ENCODE measurements around the gene SELL.

Gene SELL

DNA sequence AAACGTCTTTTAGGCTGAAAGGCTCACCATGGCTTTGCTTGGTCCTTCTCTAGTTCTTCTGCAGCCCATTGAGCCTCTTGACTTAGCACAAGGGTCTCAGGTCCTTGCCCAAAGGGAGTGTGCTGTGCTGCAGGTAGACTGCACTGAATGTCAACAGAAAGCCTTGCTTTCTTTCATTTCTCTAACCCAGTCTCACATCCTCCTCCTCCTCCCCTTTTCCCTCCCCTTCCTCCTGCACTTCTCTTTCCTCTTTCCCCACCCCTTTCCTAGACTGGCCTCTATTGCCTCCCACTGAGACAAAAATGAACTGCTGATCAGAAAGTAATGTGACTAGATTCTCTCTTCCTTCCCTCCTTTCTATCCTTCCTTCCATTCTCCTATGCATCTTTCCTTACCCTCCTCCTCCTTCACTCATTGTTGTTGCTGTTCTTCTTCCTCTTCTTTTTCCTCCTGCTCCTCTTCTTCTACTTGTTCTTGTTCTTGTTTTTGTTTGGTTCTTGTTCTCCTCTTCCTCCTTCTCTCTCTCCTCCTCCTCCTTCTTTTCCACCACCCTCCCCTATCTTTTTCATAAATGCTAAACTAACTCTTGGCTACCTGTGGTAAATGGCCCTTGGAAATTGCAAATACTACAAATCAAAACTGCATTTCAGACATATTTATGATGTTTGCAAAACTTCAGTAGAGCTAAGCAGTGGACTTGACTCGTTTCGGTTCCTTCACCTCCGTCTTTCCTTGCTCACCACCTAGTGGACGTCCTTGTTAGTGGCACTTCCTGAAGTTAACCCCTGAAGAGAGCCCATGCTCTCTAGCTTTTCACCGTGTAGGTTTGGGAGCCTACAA, at the start of gene SELL:
TSS of gene SELL (minus strand) at position 152 of the 840 bp plus-strand sequence. CDS start at position 30, 122 bp downstream.
- Histone ChIP-seq H3K27me3 (ENCODE audit: control insufficient read depth, insufficient read depth, low read length) (no peaks in the 10 kb centered on the region), H3K4me3 (ENCODE audit: low read length) (no peak within 1 kb of the TSS), H3K9me3 (ENCODE audit: control insufficient read depth, insufficient read depth, low read length) (no peaks in the 10 kb centered on the region), H3K36me3 (ENCODE audit: control insufficient read depth, insufficient read depth, low read length) (no peaks in the 10 kb centered on the region), H3K27ac (ENCODE audit: low read length) (no peak within 1 kb of the TSS), H3K4me1 (ENCODE audit: control insufficient read depth, insufficient read depth, low read length) (no peaks in the 10 kb centered on the region)
- no CpG with 5 or more reads among the region's 6 CpGs for WGBS (ENCODE audit: insufficient coverage, insufficient read length)
- peak; percentile 60 for DNase-seq (ENCODE audit: low read depth, low spot score)

- Histone ChIP-seq H3K9me3 (ENCODE audit: control insufficient read depth, insufficient read depth, low read length) (no peaks in the 10 kb centered on the region), H3K4me3 (ENCODE audit: low read length) (no peak overlapping the region), H3K4me1 (ENCODE audit: control insufficient read depth, insufficient read depth, low read length) (no peaks in the 10 kb centered on the region), H3K27me3 (ENCODE audit: control insufficient read depth, insufficient read depth, low read length) (no peaks in the 10 kb centered on the region), H3K36me3 (ENCODE audit: control insufficient read depth, insufficient read depth, low read length) (no peaks in the 10 kb centered on the region), H3K27ac (ENCODE audit: low read length) (no peak overlapping the region)
- no CpG with 5 or more reads among the region's 3 CpGs for WGBS (ENCODE audit: insufficient coverage, insufficient read length)
- DNase-seq (ENCODE audit: low read depth, low spot score): no peak
These were observed 47.6 kb upstream of the SELL start for GRCh38 chr1:169759038-169759437.

DNA sequence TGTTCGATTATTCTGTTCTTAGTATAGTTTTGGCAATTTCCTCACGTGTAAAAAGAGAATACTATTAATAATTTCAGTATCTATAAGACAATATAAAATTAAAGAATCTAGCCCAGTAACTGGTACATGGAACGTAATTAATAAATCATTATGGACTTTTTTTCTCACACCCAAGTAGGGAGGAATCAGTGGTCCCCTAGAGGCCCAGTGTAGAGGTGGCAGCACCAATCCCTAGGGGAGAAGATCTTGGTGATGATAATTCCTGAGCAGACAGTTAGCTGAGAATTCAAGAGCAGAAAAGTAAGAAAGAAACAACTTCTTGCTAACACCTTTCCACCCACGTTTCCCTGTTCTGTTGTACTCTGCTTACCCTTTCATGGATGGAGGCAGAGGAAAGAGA, 42.1 kb upstream of the SELL start:
- no CpG with 5 or more reads among the region's 4 CpGs for WGBS (ENCODE audit: insufficient coverage, insufficient read length)
- Histone ChIP-seq H3K36me3 (ENCODE audit: control insufficient read depth, insufficient read depth, low read length) (no peaks in the 10 kb centered on the region), H3K9me3 (ENCODE audit: control insufficient read depth, insufficient read depth, low read length) (no peaks in the 10 kb centered on the region), H3K4me1 (ENCODE audit: control insufficient read depth, insufficient read depth, low read length) (no peaks in the 10 kb centered on the region), H3K27me3 (ENCODE audit: control insufficient read depth, insufficient read depth, low read length) (no peaks in the 10 kb centered on the region), H3K4me3 (ENCODE audit: low read length) (no peak overlapping the region), H3K27ac (ENCODE audit: low read length) (no peak overlapping the region)
- DNase-seq (ENCODE audit: low read depth, low spot score): no peak

- no peaks in the 10 kb centered on the region for H3K27me3 ChIP-seq (ENCODE audit: control insufficient read depth, insufficient read depth, low read length)
- H3K9me3 ChIP-seq (ENCODE audit: control insufficient read depth, insufficient read depth, low read length): no peaks in the 10 kb centered on the region
- H3K27ac ChIP-seq (ENCODE audit: low read length): no peak overlapping the region
- WGBS (ENCODE audit: insufficient coverage, insufficient read length): no CpG with 5 or more reads among the region's 1 CpG
- H3K4me1 ChIP-seq (ENCODE audit: control insufficient read depth, insufficient read depth, low read length): no peaks in the 10 kb centered on the region
- no peak overlapping the region for H3K4me3 ChIP-seq (ENCODE audit: low read length)
- H3K36me3 ChIP-seq (ENCODE audit: control insufficient read depth, insufficient read depth, low read length): no peaks in the 10 kb centered on the region
- no peak for DNase-seq (ENCODE audit: low read depth, low spot score)
These were observed 38.6 kb upstream of the SELL start for GRCh38 chr1:169750041-169750440.

GRCh38 chr1:169746550-169746949, 35.1 kb upstream of the SELL start:
- Histone ChIP-seq H3K4me1 (ENCODE audit: control insufficient read depth, insufficient read depth, low read length) (peaks cover 2% of the 10 kb centered on the region; the same call in 1 of the 2 replicates), H3K9me3 (ENCODE audit: control insufficient read depth, insufficient read depth, low read length) (no peaks in the 10 kb centered on the region), H3K36me3 (ENCODE audit: control insufficient read depth, insufficient read depth, low read length) (no peaks in the 10 kb centered on the region), H3K27ac (ENCODE audit: low read length) (no peak overlapping the region), H3K4me3 (ENCODE audit: low read length) (no peak overlapping the region), H3K27me3 (ENCODE audit: control insufficient read depth, insufficient read depth, low read length) (no peaks in the 10 kb centered on the region)
- no CpG with 5 or more reads among the region's 2 CpGs for WGBS (ENCODE audit: insufficient coverage, insufficient read length)
- DNase-seq (ENCODE audit: low read depth, low spot score): no peak

DNA sequence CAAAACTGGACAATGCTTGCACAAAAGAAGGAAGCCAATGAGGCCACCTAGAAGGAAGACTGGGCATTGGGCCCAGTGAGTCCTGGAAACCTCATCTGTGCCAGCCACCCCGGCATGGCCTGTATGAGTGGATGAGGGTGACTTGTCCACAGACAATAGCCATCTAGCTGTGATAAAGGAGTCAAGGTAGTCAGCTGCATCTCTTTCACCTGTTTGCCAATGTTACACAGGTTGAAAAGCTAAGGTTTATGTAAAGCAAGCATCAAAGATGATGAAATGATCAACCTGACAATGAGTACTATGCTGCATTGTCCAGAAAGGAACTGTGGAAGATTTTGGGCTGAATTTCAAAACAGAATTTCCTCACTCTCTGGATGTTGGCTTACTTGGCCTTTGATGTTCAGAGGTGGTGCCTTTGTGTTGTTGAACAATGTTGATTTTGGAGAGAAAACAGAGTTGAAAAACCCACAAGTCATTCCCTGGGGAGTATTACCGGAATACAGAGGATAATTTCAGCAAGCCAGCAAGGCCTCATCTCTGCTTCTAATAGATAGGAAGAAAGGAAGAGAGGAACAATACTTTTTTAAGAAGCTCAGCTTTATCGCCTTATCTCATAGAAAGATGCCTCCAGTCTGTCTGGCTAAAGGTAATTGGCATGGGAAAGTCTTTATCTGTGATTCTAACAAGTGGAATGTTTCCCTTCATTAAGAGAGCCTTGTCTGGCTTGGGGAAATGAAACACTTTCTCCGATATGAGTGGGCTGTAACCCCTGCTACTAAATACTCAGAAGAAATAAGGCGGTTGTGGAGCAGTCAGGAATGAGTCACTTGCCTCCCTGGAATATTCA, 33.8 kb upstream of the SELL start:
- WGBS (ENCODE audit: insufficient coverage, insufficient read length): no CpG with 5 or more reads among the region's 5 CpGs
- H3K4me1 ChIP-seq (ENCODE audit: control insufficient read depth, insufficient read depth, low read length): peaks cover 2% of the 10 kb centered on the region; the same call in 1 of the 2 replicates
- H3K36me3 ChIP-seq (ENCODE audit: control insufficient read depth, insufficient read depth, low read length): no peaks in the 10 kb centered on the region
- H3K27me3 ChIP-seq (ENCODE audit: control insufficient read depth, insufficient read depth, low read length): no peaks in the 10 kb centered on the region
- no peaks in the 10 kb centered on the region for H3K9me3 ChIP-seq (ENCODE audit: control insufficient read depth, insufficient read depth, low read length)
- no peak for DNase-seq (ENCODE audit: low read depth, low spot score)
- H3K27ac ChIP-seq (ENCODE audit: low read length): no peak overlapping the region
- H3K4me3 ChIP-seq (ENCODE audit: low read length): no peak overlapping the region

- no peaks in the 10 kb centered on the region for H3K27me3 ChIP-seq (ENCODE audit: control insufficient read depth, insufficient read depth, low read length)
- no peak overlapping the region for H3K4me3 ChIP-seq (ENCODE audit: low read length)
- peaks cover 2% of the 10 kb centered on the region; the same call in 1 of the 2 replicates for H3K4me1 ChIP-seq (ENCODE audit: control insufficient read depth, insufficient read depth, low read length)
- no peaks in the 10 kb centered on the region for H3K9me3 ChIP-seq (ENCODE audit: control insufficient read depth, insufficient read depth, low read length)
- no peaks in the 10 kb centered on the region for H3K36me3 ChIP-seq (ENCODE audit: control insufficient read depth, insufficient read depth, low read length)
- DNase-seq (ENCODE audit: low read depth, low spot score): no peak
- no peak overlapping the region for H3K27ac ChIP-seq (ENCODE audit: low read length)
- WGBS (ENCODE audit: insufficient coverage, insufficient read length): no CpG with 5 or more reads among the region's 6 CpGs
These were observed 30.4 kb upstream of the SELL start for GRCh38 chr1:169741666-169742394.

DNA sequence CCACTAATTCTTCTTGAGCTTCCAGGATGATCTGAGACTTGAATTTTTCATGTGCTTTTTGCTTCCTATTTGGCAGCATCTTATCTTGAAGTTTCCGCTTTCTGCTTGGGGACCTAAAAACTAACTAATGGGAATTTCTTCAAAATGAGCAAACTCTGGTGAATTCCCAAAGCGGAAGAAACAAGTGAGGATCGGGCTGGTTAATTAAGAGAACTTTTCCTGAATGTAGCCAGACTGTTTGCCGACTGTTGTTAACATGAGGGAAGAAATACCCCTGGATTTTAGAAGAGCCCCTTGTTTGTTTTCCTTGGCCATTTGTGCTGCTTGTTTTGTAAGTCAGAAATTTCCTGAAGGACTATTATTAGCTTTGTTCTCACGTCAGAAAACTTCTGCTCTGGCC, 28.6 kb upstream of the SELL start:
- DNase-seq (ENCODE audit: low read depth, low spot score): no peak
- Histone ChIP-seq H3K27ac (ENCODE audit: low read length) (no peak overlapping the region), H3K36me3 (ENCODE audit: control insufficient read depth, insufficient read depth, low read length) (no peaks in the 10 kb centered on the region), H3K9me3 (ENCODE audit: control insufficient read depth, insufficient read depth, low read length) (no peaks in the 10 kb centered on the region), H3K4me3 (ENCODE audit: low read length) (no peak overlapping the region), H3K4me1 (ENCODE audit: control insufficient read depth, insufficient read depth, low read length) (peaks cover 1% of the 10 kb centered on the region; the same call in 1 of the 2 replicates), H3K27me3 (ENCODE audit: control insufficient read depth, insufficient read depth, low read length) (no peaks in the 10 kb centered on the region)
- WGBS (ENCODE audit: insufficient coverage, insufficient read length): no CpG with 5 or more reads among the region's 5 CpGs

GRCh38 chr1:169733924-169734323, 22.5 kb upstream of the SELL start, which contains the start of gene SELE:
SELE (minus strand) TSS chr1:169734079; CDS start chr1:169733612, 467 bp downstream.
- Histone ChIP-seq H3K27me3 (ENCODE audit: control insufficient read depth, insufficient read depth, low read length) (no peaks in the 10 kb centered on the region), H3K4me1 (ENCODE audit: control insufficient read depth, insufficient read depth, low read length) (no peaks in the 10 kb centered on the region), H3K9me3 (ENCODE audit: control insufficient read depth, insufficient read depth, low read length) (no peaks in the 10 kb centered on the region), H3K36me3 (ENCODE audit: control insufficient read depth, insufficient read depth, low read length) (no peaks in the 10 kb centered on the region), H3K4me3 (ENCODE audit: low read length) (no peak within 1 kb of the TSS), H3K27ac (ENCODE audit: low read length) (no peak within 1 kb of the TSS)
- no peak for DNase-seq (ENCODE audit: low read depth, low spot score)
- whole genome bisulfite sequencing (ENCODE audit: insufficient coverage, insufficient read length): no CpG with 5 or more reads among the region's 7 CpGs

GRCh38 chr1:169731446-169731845, 20.0 kb upstream of the SELL start:
- DNase-seq (ENCODE audit: low read depth, low spot score): no peak
- no peaks in the 10 kb centered on the region for H3K27me3 ChIP-seq (ENCODE audit: control insufficient read depth, insufficient read depth, low read length)
- H3K27ac ChIP-seq (ENCODE audit: low read length): no peak overlapping the region
- no peak overlapping the region for H3K4me3 ChIP-seq (ENCODE audit: low read length)
- H3K9me3 ChIP-seq (ENCODE audit: control insufficient read depth, insufficient read depth, low read length): no peaks in the 10 kb centered on the region
- no CpG with 5 or more reads among the region's 4 CpGs for WGBS (ENCODE audit: insufficient coverage, insufficient read length)
- H3K4me1 ChIP-seq (ENCODE audit: control insufficient read depth, insufficient read depth, low read length): no peaks in the 10 kb centered on the region
- no peaks in the 10 kb centered on the region for H3K36me3 ChIP-seq (ENCODE audit: control insufficient read depth, insufficient read depth, low read length)

All from iPS DF 6.9 (cell line).